Aorta (tissue), 5 donors: ENCODE measurements around the gene RALB. TPM values are rescaled to one million over a fixed set of nuclear protein-coding genes. Genes with fewer than 3 reads are reported as not detected.
A peak's percentile ranks its signal among the peaks of the same experiment; 100 is the strongest.

Experiments used
- ATAC-seq: fragments of 200-7000 bp; cut with Tn5 transposase; one replicate; pipeline ENCODE4 v1.9.1; 2022; ENCODE audit warnings: moderate library complexity; ENCODE audit not compliant: low FRiP score
- DNase-seq, 2 donors: peaks; one replicate each; pipeline ENCODE4 v3.0.0-alpha.2; 2020
- H3K27ac ChIP-seq, 2 donors: one replicate each; pipeline ENCODE4 v1.5.1; 2013; ENCODE audit warnings: low read length in 2 of 2, mild to moderate bottlenecking in 2 of 2, moderate library complexity in 2 of 2, control low read depth in 1 of 2, inconsistent platforms in 1 of 2, low read depth in 1 of 2
- H3K27me3 ChIP-seq, 2 donors: one replicate each; pipeline ENCODE4 v1.6.1; 2013; ENCODE audit warnings: control low read depth in 1 of 2, low read length in 1 of 2, mild to moderate bottlenecking in 1 of 2, moderate library complexity in 1 of 2; ENCODE audit not compliant: insufficient read depth in 2 of 2, control insufficient read depth in 1 of 2
- H3K36me3 ChIP-seq, 2 donors: one replicate each; pipeline ENCODE4 v1.6.1; 2013; ENCODE audit warnings: control low read depth in 1 of 2, low read length in 1 of 2, mild to moderate bottlenecking in 1 of 2; ENCODE audit not compliant: insufficient read depth in 2 of 2, control insufficient read depth in 1 of 2
- H3K4me1 ChIP-seq, 2 donors: one replicate each; pipeline ENCODE4 v1.6.1; 2013; ENCODE audit warnings: low read length in 2 of 2, control low read depth in 1 of 2, mild to moderate bottlenecking in 1 of 2, moderate library complexity in 1 of 2; ENCODE audit not compliant: insufficient read depth in 2 of 2, control insufficient read depth in 1 of 2
- H3K4me3 ChIP-seq, 2 donors: one replicate each; pipeline ENCODE4 v1.5.1; 2013; ENCODE audit warnings: low read length in 2 of 2, control low read depth in 1 of 2, mild to moderate bottlenecking in 1 of 2
- H3K9me3 ChIP-seq: one replicate; pipeline ENCODE4 v1.6.1; 2013; ENCODE audit warnings: mild to moderate bottlenecking, low read length; ENCODE audit not compliant: control insufficient read depth
- WGBS, 2 donors: extraction: QIAGEN DNeasy Blood & Tissue Kit; methylation state at CpG; one replicate each; pipeline ENCODE4 v1.1.7; 2013; 5-methylcytosine and 5-hydroxymethylcytosine counted together
- intact Hi-C, 2 donors: fragments of 100-400 bp; cut with DNase I; formaldehyde crosslinking; loops; one replicate each; pipeline versions ENCODE4 v1.14.2 to v1.15.0; 2022
- polyA plus RNA-seq, 2 donors: library from polyadenylated mRNA; stranded (reverse); fragments of 200-250 nt; gene quantifications; one replicate each; pipeline ENCODE4 v1.2.3, GENCODE V29; 2013
- total RNA-seq, 2 donors: library from RNA; stranded (reverse); fragmentation: NEBNext Ultra II Directional; extraction: Animal tissue kit (Norgen Biotek cat#: 25700); gene quantifications; one replicate each; pipeline ENCODE4 v1.2.1, GENCODE V29; 2021
- donor health status: healthy with polysubstance abuse.
- donor health status: Bipolar disorder and iron deficiency.
- donor health status: DM: no; HTN: no; CAD: no.
- donor health status: DM: no; HTN: no; CAD: no.
- donor health status: DM: yes; HTN: yes; CAD: no.

Gene RALB
- total and polyA plus RNA-seq, 4 donors: 43.3 to 80.3 (median 50.1) TPM

- 71 to 88% methylated on average over 10 of the region's 10 CpGs for WGBS, 2 donors
- intact Hi-C loops: no loop called here
- no peaks in the 10 kb centered on the region for H3K4me1 ChIP-seq
These were observed 10.2 kb downstream of the RALB start for GRCh38 chr2:120262761-120263428.

DNA sequence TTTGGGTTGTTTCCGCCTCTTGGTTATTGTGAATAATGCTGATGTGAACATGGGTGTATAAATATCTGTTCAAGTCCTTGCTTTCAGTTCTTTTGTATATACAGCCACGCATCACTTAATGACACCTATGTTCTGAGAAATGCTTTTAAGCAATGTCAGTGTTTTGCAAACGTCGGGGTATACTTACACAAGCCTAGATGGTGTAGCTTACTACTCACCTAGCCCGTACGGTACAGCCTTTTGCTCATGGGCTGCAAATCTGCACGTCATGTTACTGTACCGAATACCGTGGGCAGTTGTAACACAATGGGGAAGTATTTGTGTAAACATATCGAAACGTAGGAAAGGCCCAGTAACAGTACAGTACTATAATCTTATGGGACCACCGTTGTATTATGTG, 12.4 kb downstream of the RALB start:
- peak; percentile 53 for ATAC-seq
- intact Hi-C loops: no loop called here
- Histone ChIP-seq H3K4me3 (no peak overlapping the region), H3K27ac (no peak overlapping the region), H3K4me1 (no peaks in the 10 kb centered on the region), H3K36me3 (peaks cover 0 to 2% of the 10 kb centered on the region in 2 donors), H3K9me3 (no peaks in the 10 kb centered on the region), H3K27me3 (no peaks in the 10 kb centered on the region)
- 88 to 89% methylated on average over 12 of the region's 12 CpGs for WGBS, 2 donors
- no peak for DNase-seq

More at GRCh38 chr2:120262761-120263428, 10.2 kb downstream of the RALB start:
- Histone ChIP-seq H3K27ac (no peak overlapping the region), H3K27me3 (no peaks in the 10 kb centered on the region), H3K4me3 (no peak overlapping the region), H3K9me3 (no peaks in the 10 kb centered on the region), H3K36me3 (no peaks in the 10 kb centered on the region)
- ATAC-seq (no peak), DNase-seq (no peak)

- Histone ChIP-seq H3K36me3 (peaks cover 0 to 2% of the 10 kb centered on the region in 2 donors), H3K27me3 (no peaks in the 10 kb centered on the region), H3K27ac (no peak overlapping the region), H3K9me3 (no peaks in the 10 kb centered on the region), H3K4me3 (no peak overlapping the region), H3K4me1 (no peaks in the 10 kb centered on the region)
- intact Hi-C loops: no loop called here
- ATAC-seq (no peak), DNase-seq (no peak)
- WGBS, 2 donors: 94% methylated on average over 8 of the region's 8 CpGs
These were observed 14.7 kb downstream of the RALB start for GRCh38 chr2:120267348-120267747.

DNA sequence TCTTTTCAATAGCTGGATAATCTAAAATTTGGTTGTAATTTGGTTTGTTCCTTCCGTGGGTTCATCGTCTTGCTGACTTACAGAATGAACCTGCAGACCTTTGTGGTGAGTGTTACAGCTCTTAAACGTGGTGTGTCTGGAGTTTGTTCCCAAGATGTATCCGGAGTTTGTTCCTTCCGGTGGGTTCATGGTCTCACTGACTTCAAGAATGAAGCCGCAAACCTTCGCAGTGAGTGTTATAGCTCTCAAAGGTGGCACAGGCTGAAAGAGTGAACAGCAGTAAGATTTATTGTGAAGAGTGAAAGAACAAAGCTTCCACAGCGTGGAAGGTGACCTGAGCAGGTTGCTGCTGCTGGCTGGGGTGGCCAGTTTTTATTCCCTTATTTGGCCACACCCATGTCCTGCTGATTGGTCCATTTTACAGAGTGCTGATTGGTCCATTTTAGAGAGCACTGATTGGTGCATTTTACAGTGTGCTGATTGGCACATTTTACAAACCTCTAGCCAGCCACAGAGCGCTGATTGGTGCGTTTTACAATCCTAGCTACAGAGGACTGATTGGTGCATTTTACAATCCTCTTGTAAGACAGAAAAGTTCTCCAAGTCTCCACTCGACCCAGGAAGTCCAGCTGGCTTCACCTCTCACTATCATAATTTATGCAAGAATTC, 16.6 kb downstream of the RALB start:
- H3K4me1 ChIP-seq: no peaks in the 10 kb centered on the region
- no peak overlapping the region for H3K4me3 ChIP-seq
- no peak overlapping the region for H3K27ac ChIP-seq
- intact Hi-C loops: no loop called here
- DNase-seq (no peak), ATAC-seq (no peak)
- no peaks in the 10 kb centered on the region for H3K9me3 ChIP-seq
- H3K27me3 ChIP-seq: no peaks in the 10 kb centered on the region
- WGBS, 2 donors: 89 to 94% methylated on average over 11 of the region's 11 CpGs
- peaks cover 0 to 2% of the 10 kb centered on the region in 2 donors for H3K36me3 ChIP-seq

GRCh38 chr2:120269816-120270215, 17.2 kb downstream of the RALB start:
- DNase-seq: no peak
- Histone ChIP-seq H3K4me1 (no peaks in the 10 kb centered on the region), H3K36me3 (peaks cover 0 to 2% of the 10 kb centered on the region in 2 donors), H3K27ac (no peak overlapping the region), H3K4me3 (no peak overlapping the region), H3K27me3 (no peaks in the 10 kb centered on the region), H3K9me3 (no peaks in the 10 kb centered on the region)
- WGBS, 2 donors: 88 to 91% methylated on average over 1 of the region's 1 CpG
- no peak for ATAC-seq
- intact Hi-C loops: no loop called here

DNA sequence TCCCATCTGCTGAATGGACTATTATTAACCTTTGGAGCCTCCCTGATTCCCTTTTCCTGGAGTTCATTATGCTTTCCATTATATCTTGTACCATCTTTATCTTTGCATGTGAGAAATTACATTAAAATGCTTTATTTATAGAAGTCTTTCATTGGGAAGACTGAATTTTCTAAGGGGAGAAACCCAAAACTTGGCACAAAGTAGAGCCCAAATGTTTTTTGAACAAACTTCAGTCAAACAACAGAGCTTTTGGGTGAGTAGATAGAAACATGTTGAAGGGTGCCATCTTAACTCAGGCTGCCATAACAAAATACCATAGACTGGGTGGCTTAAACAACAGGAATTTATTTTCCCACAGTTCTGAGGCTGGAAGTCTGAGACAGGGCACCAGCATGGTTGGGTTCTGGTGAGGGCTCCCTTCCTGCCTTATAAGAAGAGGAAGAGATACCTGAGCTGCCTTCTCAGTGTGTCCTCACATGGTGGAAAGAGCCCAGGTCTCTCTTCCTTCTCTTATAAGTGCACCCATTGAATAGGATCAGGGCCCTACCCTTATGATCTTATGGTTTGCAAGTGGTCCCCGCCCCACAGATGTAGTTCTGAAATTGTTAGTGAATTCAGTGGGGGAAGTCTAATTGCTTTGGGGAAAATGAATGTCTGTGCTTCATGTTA, 19.2 kb downstream of the RALB start:
- Histone ChIP-seq H3K4me1 (no peaks in the 10 kb centered on the region), H3K36me3 (peaks cover 0 to 2% of the 10 kb centered on the region in 2 donors), H3K9me3 (no peaks in the 10 kb centered on the region), H3K27me3 (no peaks in the 10 kb centered on the region), H3K27ac (no peak overlapping the region), H3K4me3 (no peak overlapping the region)
- WGBS, 2 donors: 95 to 98% methylated on average over 1 of the region's 1 CpG
- no peak for ATAC-seq
- intact Hi-C loops: no loop called here
- no peak for DNase-seq

DNA sequence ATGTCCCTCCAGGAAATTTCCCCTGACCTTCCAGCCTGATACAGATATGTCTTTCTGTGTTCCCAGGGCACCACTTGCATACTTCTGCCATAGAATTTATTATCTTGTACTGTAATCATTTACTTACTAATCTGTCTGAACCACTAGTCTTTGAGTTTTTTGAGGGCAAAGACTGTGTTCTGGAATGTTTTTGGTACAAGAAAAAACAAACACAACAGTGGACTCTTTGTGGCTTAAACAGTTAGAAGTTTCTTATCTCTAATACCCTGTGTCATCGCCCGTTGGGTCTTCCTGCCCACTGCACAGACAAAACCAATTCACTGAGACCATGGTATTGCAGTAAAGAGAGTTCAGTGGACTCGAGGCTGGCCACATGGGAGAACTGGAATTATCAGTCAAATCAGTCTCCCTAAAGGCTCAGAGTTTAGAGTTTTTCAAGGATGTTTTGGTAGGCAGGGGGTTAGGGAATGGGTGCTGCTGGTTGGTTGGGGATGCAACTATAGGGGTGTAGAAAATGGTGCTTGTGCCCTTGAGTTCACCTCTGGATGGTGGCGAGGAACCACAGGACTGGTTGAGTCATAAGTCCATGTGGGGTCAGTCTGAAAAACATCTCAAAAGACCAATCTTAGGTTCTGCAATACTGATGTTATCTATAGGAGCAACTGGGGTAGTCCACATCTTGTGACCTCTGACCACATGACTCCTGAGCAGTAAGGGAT, 20.3 kb downstream of the RALB start:
- Histone ChIP-seq H3K9me3 (no peaks in the 10 kb centered on the region), H3K4me1 (no peaks in the 10 kb centered on the region), H3K36me3 (peaks cover 0 to 2% of the 10 kb centered on the region in 2 donors), H3K27me3 (no peaks in the 10 kb centered on the region), H3K4me3 (no peak overlapping the region), H3K27ac (no peak overlapping the region)
- 86 to 89% methylated on average over 4 of the region's 4 CpGs for WGBS, 2 donors
- DNase-seq (no peak), ATAC-seq (no peak)
- intact Hi-C loops: no loop called here

GRCh38 chr2:120275617-120276400, 23.2 kb downstream of the RALB start:
- no peak for DNase-seq
- H3K27me3 ChIP-seq: no peaks in the 10 kb centered on the region
- H3K9me3 ChIP-seq: no peaks in the 10 kb centered on the region
- no peaks in the 10 kb centered on the region for H3K4me1 ChIP-seq
- no peak overlapping the region for H3K27ac ChIP-seq
- no peak overlapping the region for H3K4me3 ChIP-seq
- ATAC-seq: no peak
- intact Hi-C loops: no loop called here
- 90 to 96% methylated on average over 8 of the region's 8 CpGs for WGBS, 2 donors
- H3K36me3 ChIP-seq: peaks cover 0 to 3% of the 10 kb centered on the region in 2 donors
